ENCODE data around the gene ZP3. TPM values are rescaled to one million over a fixed set of nuclear protein-coding genes. Genes with fewer than 3 reads are reported as not detected.

Gene ZP3
- total and polyA plus RNA-seq, 10 of the 15 experiments (the other 5 are each of a cell fraction or from before 2014, with no cell fraction given), result 0.39 to 5.1 (median 2.5) TPM

DNA sequence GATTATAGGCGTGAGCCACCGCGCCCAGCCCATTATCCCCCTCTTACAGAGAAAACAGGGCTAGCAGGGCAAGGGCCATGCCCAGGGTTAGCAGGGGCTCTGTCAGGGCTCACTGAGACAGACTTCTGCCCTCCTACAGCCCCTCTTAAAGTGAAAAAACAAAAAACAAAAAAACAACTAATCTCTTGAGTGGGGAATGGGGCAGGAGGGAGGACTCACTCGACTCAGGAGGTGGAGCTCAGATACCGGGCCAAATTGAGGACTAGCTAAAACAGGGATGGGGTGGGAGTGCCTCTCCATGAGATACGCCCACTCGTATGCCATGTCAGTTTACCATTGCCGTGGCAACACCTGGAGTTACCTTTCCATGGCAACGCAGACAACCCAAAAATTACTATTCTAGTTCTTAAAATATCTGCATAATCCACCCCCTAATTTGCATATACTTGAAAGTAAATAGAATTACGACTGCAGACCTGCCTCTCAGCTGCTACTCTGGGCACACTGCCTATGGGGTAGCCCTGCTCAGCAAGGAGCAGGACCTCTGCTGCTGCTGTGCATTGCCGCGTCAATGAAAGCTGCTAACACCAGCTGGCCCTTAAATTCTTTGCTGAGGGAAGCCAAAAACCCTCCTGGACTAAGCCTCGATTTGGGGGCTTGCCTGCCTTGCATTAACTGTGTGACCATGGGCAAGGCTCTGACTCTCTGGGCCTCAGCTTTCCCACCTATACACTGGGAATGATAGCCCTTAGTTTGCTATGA is 28.6 kb upstream of the ZP3 start:
- no peaks in the 10 kb centered on the region for H3K36me3 ChIP-seq (ENCODE audit: control insufficient read depth in 2 of 2, insufficient read depth in 2 of 2, low read length in 1 of 2)
- H3K4me1 ChIP-seq (ENCODE audit: control insufficient read depth, insufficient read depth, low read length), result peaks cover 12% of the 10 kb centered on the region
- no peaks in the 10 kb centered on the region for H3K79me2 ChIP-seq (ENCODE audit: control insufficient read depth, insufficient read depth, low read length)
- DNase-seq (ENCODE audit: low read depth, low spot score) (no peak), FAIRE-seq (no peak), ATAC-seq (no peak)
- ChIA-PET SMC1A (ENCODE audit: uncharacterized antibody, unreplicated experiment) (no interaction called here), RAD21 (ENCODE audit: unreplicated experiment) (no interaction called here), CTCF (no interaction called here), POLR2A (interaction anchor here (0.5 to 1.8 kb wide), 2 partner anchors 11 to 38 kb away, joined by 5 to 6 read pairs; no protein-coding TSS in a partner anchor)
- H3K9me3 ChIP-seq (replicated peaks; ENCODE audit: control insufficient read depth, insufficient read depth, low read length), result no peaks in the 10 kb centered on the region
- in situ Hi-C loops (cut with MboI), result no loop called here
- H3K4me3 ChIP-seq, result no peak overlapping the region
- 61% methylated on average over 13 of the region's 13 CpGs for WGBS (ENCODE audit: insufficient coverage, insufficient replicate concordance, low lambda C conversion rate, missing lambda C conversion rate)
- H3K9ac ChIP-seq (ENCODE audit: control insufficient read depth, insufficient read depth, low read length), result no peak overlapping the region
- no peak overlapping the region for H3K4me2 ChIP-seq (ENCODE audit: control insufficient read depth, insufficient read depth)
- no peaks in the 10 kb centered on the region; a peak in 1 of 4 replicates for H3K27me3 ChIP-seq (replicated peaks in 1 of 2; ENCODE audit: control insufficient read depth in 2 of 2, insufficient read depth in 2 of 2, low read length in 1 of 2)
- H2AFZ ChIP-seq (ENCODE audit: control insufficient read depth, low read depth, low read length), result no peak overlapping the region
- TF ChIP-seq, protein P1, sequence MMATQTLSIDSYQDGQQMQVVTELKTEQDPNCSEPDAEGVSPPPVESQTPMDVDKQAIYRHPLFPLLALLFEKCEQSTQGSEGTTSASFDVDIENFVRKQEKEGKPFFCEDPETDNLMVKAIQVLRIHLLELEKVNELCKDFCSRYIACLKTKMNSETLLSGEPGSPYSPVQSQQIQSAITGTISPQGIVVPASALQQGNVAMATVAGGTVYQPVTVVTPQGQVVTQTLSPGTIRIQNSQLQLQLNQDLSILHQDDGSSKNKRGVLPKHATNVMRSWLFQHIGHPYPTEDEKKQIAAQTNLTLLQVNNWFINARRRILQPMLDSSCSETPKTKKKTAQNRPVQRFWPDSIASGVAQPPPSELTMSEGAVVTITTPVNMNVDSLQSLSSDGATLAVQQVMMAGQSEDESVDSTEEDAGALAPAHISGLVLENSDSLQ (IDR thresholded peaks at IDR 0.05), result peak; percentile 50
- TF ChIP-seq POU2F2 (IDR thresholded peaks at IDR 0.05; ENCODE audit: borderline replicate concordance, low read depth, low read length) (0 out of 3 replicates have a peak, but pooled peaks have one; percentile 16), SUPT20H (IDR thresholded peaks at IDR 0.05; ENCODE audit: borderline replicate concordance, control insufficient read depth, low read depth, low read length) (no peak), CEBPB (IDR thresholded peaks at IDR 0.05; ENCODE audit: borderline replicate concordance in 1 of 2, low read depth in 2 of 2, low read length in 2 of 2) (no peak), SMARCA5 (IDR thresholded peaks at IDR 0.05) (no peak)
- H3K27ac ChIP-seq (ENCODE audit: control insufficient read depth, insufficient read depth), result no peak overlapping the region
- intact Hi-C loops (cut with micrococcal nuclease; ENCODE audit: unreplicated experiment), result no loop called here
- H4K20me1 ChIP-seq (ENCODE audit: control insufficient read depth, insufficient read depth), result no peaks in the 10 kb centered on the region
- BruUV-seq (replicated peaks), result no TSS peak

Measured in GM12878 (cell line).